ENCODE results near the gene SRRM3.
"Not testable (repeated sequence)": the region's sequence is repeated elsewhere in the genome, so short reads cannot be mapped to it uniquely, and the experiment has no call there.

Gene SRRM3

DNA sequence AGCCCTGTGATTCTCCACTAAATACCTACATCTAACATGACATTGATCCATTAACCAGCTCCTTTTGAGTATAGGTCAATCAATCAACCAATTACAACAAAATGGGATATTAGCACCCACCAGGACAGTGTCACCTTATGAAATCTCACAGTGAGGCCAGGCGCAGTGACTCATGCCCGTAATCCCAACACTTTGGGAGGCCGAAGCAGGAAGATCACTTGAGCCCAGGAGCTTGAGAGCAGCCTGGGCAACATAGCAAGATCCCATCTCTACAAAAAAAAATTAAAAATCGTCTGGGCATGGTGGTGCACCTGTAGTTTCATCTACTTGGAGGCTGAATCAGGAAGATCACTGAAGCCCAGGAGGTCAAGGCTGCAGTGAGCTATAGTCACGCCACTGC is 28.5 kb downstream of the SRRM3 start:
- DNase-seq (ENCODE audit: low read depth): no peak

DNA sequence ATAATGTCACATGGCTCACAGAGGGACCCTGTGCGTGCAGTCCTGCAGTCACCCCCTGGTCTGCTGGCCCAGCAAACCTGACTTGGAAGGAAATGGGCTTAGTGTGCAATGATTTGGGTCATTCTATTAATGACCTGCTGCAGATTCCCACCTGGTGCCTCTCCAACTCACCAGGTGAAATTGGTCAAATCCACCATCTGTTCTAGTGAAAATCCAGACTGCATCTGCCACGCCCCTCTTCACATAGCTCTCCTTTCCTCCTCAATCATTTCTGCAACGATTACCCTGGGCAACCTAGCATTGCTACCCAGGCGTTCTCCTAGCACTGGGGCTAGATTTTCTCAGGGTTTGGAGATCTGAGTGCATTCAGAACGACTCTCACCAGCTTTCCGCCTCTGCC is 29.4 kb downstream of the SRRM3 start:
- no peak for DNase-seq (ENCODE audit: low read depth)

DNA sequence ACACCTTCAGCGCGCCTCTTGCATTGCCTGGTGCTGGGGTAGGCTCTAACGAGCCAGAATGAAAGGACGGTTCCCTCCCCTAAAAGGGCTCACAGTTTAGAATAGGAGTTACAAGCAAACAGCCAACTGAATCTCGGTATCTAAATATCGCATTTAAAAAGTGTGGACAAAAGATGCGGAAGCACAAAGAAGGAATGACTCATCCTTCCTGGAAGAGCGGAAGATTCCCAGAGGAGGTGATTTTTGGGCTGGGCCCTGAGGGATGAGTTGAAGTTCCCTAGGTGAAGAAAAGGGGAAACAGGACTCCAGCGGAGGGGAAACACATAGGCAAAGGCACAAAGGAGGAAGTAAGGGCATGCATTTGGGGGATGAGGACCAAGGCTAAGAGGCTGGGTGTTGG is 29.9 kb downstream of the SRRM3 start:
- no peak for DNase-seq (ENCODE audit: low read depth)

DNA sequence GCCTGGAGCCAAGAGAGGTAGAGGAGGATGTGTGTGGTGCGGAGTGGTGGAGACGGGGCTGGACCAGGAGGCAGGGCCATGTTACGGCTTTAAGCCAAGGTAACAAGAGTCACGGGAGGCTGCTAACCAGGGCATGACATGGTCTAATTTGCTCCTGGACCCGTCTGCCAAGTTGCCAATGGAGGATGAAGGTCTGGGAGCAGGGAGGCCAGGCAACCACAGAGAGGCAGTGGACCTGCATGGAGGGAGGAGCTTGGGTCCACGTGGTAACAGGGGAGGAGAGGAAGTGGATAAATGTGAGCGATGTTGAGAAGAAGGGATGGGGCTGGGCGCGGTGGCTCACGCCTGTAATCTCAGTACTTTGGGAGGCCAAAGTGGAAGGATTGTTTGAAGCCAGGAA is 31.0 kb downstream of the SRRM3 start:
- no peak for DNase-seq (ENCODE audit: low read depth)

DNA sequence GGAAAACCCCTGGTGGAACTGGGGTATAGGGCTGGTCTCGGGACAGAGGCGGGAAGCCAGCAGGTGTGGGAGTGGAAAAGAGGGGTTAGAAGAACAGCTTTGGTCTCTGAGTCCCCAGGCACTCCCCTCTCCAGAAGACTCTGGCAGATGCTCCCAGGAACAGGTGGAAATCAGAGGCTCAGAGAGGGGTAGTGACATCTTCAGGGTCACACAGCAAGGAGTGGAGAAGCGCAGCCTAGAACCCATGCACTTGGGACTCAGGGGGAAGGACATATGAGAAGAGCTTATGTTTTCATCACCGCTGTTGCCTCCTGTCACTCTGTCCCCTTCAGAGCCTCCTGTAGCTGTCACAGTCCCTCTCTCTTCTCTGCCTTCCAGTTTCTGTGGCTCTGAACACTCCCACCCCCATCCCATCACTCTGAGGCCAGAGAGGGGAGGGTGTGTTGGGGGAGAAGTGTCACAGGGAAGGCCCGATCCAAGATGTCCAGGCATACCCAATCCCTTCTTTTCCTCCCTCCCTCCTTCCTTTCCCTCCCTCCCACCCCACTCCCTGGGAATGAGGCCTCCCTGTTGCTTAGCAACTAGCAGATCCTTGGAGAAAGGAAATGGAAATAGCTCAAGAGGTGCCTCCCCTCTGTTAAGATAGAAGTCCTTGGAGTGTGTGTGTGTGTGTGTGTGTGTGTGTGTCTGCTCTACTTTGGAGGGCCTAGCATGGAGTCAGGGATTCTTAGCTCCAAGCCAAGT is 32.0 kb downstream of the SRRM3 start:
- DNase-seq (ENCODE audit: low read depth): no peak

DNA sequence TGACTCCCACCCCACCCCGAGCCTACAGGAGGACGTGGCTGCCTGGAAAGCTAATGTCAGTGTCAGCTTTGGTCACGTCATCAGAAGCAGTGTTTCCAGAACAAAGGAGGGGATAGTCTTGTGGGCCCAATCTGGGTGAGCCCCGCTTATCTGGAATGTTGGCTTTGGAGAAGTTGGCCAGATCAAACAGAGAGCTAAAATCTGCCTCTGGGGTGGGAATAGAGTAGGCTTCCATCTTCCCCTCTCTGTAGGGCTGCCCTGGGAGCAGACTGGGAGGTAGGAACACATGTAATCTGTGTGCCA is 32.5 kb downstream of the SRRM3 start:
- no peak for DNase-seq (ENCODE audit: low read depth)

DNA sequence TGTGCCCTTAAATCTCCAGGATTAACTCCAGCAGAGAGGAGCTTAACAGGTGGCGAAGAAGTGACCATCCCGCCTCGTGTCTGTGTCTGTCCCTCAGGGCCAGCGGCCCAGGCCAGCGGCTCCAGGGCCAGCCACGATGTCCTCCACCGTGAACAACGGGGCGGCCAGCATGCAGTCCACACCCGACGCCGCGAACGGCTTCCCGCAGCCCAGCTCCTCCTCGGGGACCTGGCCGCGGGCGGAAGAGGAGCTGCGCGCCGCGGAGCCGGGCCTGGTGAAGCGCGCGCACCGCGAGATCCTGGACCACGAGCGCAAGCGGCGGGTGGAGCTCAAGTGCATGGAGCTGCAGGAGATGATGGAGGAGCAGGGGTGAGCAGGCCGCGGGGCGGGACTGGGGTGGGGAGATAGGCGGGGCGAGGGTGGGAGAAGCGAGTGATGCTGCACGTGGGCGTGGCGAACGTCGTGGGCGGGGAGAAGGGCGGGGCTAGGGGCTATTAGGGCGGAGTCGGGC is 33.3 kb downstream of the SRRM3 start:
- DNase-seq (ENCODE audit: low read depth): peak; percentile 42

DNA sequence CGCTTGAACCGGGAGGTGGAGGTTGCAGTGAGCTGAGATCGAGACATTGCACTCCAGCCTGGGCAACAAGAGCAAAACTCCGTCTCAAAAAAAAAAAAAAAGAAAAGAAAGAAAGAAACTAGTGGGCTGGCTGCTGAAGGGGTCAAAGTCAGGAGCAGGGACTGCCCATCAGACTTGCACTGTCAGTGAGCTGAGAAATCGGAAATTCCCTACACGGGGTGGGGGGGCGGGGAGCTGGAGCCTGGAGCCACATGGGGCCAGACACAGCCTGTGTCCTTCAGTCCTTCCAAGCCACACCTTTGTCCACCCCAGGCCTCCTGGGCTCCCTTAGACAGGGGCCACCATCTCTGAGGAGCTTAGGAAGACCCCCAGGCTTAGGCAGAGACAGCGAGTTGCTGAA is 34.5 kb downstream of the SRRM3 start:
- DNase-seq (ENCODE audit: low read depth): no peak

DNA sequence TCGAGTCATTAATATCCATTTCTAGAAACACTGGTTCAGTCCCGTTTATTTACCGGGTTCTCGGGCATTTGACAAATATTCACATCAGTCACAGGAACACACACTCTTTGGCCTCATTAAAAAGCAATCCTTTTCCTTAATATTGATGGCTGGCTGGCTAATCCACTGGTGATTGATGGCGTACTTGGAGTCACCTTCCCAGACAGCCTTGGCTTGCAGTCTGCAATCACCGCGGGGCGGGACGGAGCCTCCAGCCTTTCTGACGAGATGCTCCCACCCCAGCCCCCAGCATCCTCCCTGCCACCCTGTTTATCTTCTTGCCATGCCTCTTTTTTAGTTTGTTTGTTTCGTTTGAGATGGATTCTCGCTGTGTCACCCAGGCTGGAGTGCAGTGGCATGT is 36.6 kb downstream of the SRRM3 start:
- DNase-seq (ENCODE audit: low read depth): no peak

DNA sequence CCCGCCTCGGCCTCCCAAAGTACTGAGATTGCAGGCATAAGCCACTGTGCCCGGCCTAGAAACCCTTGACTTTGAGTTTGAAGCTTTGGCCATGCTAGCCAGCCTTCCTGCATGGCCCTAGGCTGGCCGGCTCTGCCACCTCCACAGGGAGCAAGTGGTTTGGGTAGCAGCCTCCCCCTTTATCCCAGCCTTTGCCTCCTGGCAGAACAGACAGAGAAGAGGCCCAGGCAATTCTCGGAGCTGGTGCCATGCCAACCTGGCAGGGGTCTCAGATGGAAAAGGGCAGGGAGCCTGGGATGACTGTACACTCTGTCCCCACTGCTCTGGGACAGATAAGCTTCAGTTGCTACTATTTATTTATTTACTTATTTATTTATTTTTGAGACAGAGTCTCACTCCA is 39.4 kb downstream of the SRRM3 start:
- DNase-seq (ENCODE audit: low read depth): no peak

DNA sequence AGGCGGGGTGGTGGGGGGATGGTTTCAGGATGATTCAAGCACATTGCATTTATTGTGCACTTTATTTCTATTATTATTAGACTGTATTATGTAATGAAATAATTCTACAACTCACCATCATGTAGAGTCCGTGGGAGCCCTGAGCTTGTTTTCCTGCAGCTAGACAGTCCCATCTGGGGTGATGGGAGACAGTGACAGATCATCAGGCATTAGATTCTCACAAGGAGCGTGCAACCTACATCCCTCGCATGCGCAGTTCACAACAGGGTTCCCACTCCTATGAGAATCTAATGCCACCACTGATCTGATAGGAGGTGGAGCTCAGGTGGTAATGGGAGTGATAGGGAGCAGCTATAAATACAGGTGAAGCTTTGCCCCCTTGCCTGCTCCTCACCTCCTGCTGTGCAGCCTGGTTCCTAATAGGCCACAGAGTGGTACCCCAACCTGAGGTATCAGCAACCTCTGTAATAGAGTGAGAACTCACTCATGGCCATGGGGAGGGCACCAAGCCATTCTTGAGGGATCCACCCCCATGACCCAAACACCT is 40.9 kb downstream of the SRRM3 start:
- not testable (repeated sequence) for DNase-seq (ENCODE audit: low read depth)

DNA sequence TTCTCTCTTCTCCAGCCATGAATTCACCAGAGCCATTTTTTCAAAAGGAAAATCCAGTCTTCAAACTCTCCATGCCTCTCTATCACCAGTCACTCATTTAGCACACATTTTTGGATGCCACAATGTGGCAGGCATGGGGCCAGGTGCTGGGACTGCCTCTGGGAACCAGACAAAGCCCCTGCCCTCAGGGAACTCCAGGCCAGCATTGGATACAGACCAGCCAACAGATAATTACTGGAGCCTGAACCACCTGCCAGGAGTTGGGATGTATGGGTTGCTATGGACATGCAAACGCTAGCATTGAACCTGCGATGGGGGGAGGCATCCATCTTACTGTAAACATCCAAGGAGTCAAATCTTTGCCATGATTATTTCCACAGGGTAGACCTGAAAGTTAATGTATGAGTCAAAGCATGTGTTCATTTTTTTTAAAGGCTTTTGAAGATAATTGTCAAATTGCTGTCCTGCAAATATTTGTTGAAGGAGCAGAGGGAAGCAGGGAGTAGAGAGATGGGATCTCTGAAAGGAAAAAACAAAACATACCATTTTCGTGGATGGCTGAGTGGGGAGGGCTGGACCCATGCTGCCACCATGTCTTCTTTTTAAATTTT is 43.2 kb downstream of the SRRM3 start:
- no peak for DNase-seq (ENCODE audit: low read depth)

DNA sequence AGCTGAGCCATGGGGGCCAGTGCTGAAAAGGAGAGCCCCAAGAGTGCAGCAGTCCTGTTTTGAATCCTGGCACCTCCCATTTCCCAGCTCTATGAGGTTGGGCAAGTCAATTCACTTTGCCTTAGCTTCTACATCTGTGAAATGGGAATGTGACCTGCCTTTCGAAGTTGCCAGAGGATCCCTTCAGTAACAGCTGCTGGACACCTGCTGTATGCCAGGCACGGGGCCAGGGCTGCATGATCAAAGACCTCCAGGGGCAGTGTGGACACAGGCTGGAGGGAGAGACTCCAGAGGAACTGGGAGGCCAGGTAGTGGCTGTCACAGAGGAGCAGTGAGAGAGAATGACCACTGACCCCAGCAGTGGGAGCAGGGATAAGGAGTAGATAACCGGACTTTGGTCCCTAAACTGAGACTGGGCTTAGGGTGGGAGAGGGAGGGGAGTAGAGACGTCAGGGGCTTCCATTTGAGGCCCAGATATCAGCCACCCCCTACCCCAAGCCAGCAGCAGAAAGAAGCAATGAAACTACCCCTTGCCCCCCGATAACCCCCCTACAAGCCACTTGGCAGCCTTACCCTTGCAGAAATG is 45.2 kb downstream of the SRRM3 start:
- DNase-seq (ENCODE audit: low read depth): no peak

DNA sequence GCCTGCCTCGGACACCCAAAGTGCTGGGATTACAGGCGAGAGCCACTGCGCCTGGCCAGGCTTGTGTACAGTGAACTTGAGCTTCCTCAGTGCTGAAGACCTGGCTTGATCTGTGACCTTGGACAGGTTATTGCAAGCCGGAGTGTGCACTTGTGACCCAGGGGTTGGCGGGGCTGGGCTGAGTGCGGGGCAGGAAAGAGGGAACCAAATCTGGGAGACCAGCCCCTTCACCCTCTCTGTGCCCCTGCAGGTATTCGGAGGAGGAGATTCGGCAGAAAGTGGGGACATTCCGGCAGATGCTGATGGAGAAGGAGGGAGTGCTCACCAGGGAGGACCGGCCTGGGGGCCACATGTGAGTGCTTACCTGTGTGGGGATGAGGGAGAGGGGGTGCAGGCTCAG is 46.2 kb downstream of the SRRM3 start:
- no peak for DNase-seq (ENCODE audit: low read depth)

DNA sequence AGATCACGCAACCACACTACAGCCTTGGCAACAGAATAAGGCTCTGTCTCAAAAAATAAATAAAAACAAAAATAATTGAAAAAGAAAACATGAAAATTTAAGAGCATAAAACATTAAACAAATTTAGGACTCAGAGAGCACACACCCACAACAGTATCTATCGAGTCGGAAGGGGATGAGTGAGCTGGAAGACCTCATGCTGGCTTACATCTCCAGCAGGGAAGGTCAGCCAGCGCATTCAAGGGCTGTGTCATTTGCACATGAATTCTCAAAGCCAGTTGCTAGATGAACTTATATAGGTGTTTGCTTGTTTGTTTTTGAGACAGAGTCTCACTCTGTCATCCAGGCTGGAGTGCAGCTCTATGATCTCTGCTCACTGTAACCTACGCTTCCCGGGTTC is 50.3 kb downstream of the SRRM3 start:
- DNase-seq (ENCODE audit: low read depth): no peak

DNA sequence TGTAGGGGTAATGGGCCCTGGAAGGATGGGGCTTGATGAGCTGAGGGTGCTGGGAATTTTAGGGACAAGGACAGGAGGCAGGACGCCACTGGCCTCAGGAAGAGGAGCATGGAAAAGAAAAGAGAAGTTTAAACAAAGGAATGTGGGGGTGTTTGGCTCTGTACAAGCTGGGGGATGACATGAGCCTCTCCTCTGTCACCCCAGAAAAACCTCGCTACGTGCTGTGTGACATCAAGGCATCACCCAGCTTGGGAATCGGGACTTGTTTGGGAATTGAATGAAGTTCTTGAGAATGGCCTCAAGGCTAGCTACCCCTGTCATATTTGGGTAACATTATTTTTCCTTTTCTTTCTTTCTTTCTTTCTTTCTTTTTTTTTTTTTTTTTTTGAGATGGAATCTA is 53.1 kb downstream of the SRRM3 start:
- no peak for DNase-seq (ENCODE audit: low read depth)

DNA sequence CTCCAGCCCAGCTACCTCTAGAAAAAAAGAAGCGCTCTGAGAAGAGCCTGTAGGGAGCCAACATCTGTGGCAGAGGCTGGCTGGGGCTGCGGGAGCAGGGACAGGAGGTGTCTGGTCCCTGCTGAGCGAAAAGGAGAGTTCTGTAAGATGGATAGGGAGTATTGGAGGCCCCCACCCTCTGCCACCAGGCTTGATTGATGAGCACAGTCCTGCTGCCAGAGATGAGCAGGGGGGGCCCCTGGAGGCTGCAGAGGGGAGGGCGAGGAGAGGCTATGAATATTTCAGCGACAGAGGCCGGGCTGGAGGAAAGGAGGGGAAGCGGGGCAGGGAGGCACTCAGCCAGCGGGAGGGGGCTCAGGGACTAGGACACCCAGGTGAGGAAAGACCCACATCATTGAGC is 56.3 kb downstream of the SRRM3 start:
- DNase-seq (ENCODE audit: low read depth): no peak

DNA sequence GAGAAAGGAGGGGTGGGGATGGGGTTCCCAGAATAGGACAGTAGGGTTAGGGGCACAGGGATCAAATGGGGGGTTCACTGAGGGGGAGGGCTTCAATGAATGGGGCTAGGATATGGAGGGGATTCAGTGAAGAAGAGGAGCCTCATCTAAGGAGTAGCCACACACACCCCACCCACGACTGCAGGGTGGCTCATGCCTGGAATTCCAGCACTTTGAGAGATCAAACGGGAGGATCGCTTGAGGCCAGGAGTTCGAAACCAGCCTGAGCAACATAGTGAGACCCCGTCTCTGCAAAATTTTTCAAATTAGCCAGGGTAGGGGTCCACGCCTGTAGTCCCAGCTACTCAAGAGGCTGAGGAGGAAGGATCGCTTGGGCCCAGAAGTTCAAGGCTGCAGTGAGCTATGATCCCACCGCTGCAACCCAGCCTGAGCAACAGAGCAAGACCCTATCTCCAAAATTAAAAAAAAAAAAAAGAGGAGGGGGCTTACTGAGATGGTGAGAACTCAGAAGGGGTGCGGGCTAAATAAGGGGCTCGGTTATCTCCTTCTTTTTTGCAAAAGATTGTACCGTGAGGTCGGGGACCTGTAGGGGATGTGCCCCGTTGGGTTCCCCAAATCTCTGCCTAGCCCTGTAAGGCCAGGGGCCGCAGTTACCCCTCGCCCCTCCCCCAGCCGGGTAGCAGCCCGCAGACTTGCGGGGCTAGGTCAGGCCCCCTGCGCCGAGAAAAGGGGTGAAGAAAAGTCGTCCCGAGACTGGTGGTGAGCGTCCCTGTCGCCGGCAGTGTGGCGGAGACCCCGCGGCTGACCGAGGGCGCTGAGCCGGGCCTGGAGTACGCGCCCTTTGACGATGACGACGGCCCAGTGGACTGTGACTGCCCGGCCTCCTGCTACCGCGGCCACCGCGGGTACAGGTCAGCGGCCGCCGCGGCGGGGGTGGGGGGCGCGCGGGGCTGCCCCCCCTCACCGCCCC is 57.7 kb downstream of the SRRM3 start:
- no peak for DNase-seq (ENCODE audit: low read depth)

DNA sequence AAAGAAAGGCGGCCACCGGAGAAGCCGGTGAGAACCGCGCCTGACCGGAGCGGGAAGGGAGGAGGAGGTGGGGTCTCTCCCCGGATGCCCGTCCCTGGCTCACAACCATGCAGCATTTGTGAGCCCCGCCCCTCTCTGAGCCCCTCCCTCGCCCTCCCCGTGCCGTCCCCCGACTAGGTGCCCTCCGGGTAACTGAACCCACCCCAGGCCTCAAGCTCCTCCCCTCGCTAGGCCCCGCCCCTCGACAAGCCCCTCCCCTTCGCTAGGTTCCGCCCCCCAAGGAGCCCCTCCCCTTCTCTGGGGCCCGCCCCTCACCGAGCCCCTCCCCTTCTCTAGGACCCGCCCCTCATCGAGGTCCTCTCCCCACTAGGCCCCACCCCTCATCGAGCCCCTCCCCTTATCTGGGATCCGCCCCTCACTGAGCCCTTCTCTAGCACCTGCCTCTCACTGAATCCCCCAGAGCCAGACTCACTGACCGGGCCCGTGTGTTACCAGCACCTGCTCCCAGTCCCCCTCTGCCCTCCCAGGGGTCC is 58.5 kb downstream of the SRRM3 start:
- no peak for DNase-seq (ENCODE audit: low read depth)

DNA sequence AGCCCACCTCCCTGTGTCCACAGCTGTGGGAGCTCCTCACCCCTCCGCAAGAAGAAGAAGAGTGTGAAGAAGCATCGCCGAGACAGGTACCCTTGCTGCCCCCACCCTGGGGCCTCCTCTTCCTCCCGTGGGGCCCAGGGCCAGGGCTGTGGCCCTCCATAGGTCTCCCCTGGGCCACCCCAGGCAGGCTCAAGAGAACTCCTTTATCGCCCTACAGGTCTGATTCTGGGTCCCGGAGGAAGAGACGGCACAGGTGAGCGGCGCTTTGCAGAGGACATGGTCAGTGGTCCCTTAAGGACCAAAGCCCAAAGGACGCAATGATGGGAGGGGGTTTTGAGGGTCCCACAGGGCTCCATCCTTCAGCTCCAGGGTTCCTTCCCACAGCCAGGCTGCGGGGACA is 59.6 kb downstream of the SRRM3 start:
- DNase-seq (ENCODE audit: low read depth): no peak

DNA sequence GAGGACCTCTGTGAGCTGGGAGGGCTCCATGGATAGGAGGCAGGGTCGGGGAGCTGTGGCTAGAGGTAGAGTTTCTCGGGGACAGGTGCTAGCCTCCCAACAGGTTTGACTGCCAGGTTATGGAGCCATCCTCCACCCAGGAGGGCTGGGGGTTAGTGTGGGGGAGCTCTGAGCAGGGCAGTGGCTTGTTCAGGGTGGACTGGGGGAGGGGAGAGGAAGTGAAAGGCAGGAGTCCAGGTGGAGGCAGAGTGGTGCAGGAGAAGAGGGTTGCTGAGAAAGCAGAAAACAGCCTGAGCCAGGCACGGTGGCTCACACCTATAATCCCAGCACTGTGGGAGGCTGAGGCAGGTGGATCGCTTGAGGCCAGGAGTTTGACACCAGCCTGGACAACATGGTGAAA is 60.2 kb downstream of the SRRM3 start:
- no peak for DNase-seq (ENCODE audit: low read depth)

Measured in activated T-helper 1 cell treated with Interleukin-2 at 50 U/mL for 16 hours (primary cell).